ENCODE measurements around the gene NR4A2.

NR4A2 gene

GRCh38 chr2:156327835-156328695 is 4.5 kb downstream of the NR4A2 start:
- H3K27ac ChIP-seq (ENCODE audit: low read length) = no peak overlapping the region
- H3K27me3 ChIP-seq (ENCODE audit: low read depth, low read length) = peaks cover 21% of the 10 kb centered on the region
- H3K36me3 ChIP-seq (ENCODE audit: control insufficient read depth in 1 of 2, insufficient read depth in 2 of 2, low read length in 2 of 2) = peaks cover 29 to 46% of the 10 kb centered on the region in 2 donors
- H3K4me3 ChIP-seq (ENCODE audit: low read depth in 1 of 2, low read length in 2 of 2) = no peak overlapping the region
- no peaks in the 10 kb centered on the region for H3K9me3 ChIP-seq (ENCODE audit: control insufficient read depth in 1 of 2, low read length in 2 of 2)
- peaks cover 0 to 2% of the 10 kb centered on the region in 2 donors for H3K4me1 ChIP-seq (ENCODE audit: control insufficient read depth in 1 of 2, insufficient read depth in 2 of 2, low read length in 2 of 2)

DNA sequence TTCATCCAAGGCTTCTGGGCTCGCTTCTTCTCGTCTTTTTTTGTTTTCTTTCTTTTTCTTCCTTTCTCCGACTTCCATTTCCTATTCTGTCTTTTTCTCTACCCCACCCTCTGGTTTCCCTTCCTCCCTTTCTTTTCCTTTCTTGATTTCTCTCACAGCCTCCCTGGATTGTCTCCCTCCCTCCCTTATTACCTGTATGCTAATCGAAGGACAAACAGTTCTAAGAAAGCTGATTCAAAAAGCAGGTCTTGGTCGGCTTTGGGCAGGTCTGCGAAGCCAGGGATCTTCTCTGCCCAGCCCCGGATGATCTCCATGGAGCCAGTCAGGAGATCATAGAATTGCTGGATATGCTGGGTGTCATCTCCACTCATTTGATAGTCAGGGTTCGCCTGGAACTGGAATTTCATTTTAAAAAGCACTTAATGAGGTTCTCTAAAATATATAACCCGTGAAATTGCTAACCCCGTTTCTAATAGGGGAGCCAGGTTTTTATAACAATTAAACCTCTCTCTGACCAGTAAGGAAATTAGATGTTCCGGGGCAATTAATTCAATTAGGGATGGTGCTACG is 5.9 kb downstream of the NR4A2 start:
- no peak overlapping the region for H3K27ac ChIP-seq (ENCODE audit: low read length)
- peaks cover 33% of the 10 kb centered on the region for H3K27me3 ChIP-seq (ENCODE audit: low read depth, low read length)
- peaks cover 0 to 15% of the 10 kb centered on the region in 2 donors for H3K4me1 ChIP-seq (ENCODE audit: control insufficient read depth in 1 of 2, insufficient read depth in 2 of 2, low read length in 2 of 2)
- H3K9me3 ChIP-seq (ENCODE audit: control insufficient read depth in 1 of 2, low read length in 2 of 2) = no peaks in the 10 kb centered on the region
- no peak overlapping the region for H3K4me3 ChIP-seq (ENCODE audit: low read depth in 1 of 2, low read length in 2 of 2)
- peaks cover 29 to 46% of the 10 kb centered on the region in 2 donors for H3K36me3 ChIP-seq (ENCODE audit: control insufficient read depth in 1 of 2, insufficient read depth in 2 of 2, low read length in 2 of 2)

DNA sequence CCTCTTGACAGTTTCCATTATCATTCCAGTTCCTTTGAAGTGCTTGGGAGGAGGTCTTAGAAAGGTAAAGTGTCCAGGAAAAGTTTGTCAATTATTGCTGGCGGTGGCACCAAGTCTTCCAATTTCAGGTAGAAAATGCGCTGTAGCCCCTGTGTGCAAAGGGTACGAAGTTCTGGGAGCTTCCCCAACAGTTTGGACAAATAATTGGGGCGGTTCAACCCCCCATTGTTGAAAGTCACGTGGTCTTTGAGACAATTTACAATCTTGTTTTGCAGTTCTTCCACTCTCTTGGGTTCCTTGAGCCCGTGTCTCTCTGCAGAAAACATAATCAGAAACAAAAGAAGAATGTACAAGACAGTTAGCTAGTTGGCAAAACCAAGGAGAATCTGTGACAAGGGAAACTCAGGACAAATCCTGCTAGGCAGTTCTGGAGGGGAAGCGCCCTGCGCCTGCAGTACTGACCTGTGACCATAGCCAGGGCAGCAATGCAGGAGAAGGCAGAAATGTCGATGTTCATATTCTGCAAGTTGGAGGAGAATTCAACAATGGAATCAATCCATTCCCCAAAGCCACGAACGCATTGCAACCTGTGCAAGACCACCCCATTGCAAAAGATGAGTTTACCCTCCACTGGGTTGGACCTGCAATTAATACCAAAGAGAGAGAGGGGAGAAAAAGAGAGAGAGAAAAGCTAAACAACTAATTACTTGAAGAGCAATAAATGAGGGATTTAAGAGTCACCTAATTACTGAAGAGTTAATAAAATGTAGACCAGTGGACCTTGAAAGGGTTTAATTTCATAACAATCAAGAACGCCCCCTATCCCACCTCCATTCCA is 6.6 kb downstream of the NR4A2 start:
- Histone ChIP-seq H3K9me3 (ENCODE audit: control insufficient read depth in 1 of 2, low read length in 2 of 2) (no peaks in the 10 kb centered on the region), H3K4me1 (ENCODE audit: control insufficient read depth in 1 of 2, insufficient read depth in 2 of 2, low read length in 2 of 2) (peaks cover 0 to 18% of the 10 kb centered on the region in 2 donors), H3K27ac (ENCODE audit: low read length) (no peak overlapping the region), H3K4me3 (ENCODE audit: low read depth in 1 of 2, low read length in 2 of 2) (no peak overlapping the region), H3K36me3 (ENCODE audit: control insufficient read depth in 1 of 2, insufficient read depth in 2 of 2, low read length in 2 of 2) (peaks cover 29 to 46% of the 10 kb centered on the region in 2 donors), H3K27me3 (ENCODE audit: low read depth, low read length) (peaks cover 40% of the 10 kb centered on the region)

- Histone ChIP-seq H3K9me3 (ENCODE audit: control insufficient read depth in 1 of 2, low read length in 2 of 2) (no peaks in the 10 kb centered on the region), H3K27me3 (ENCODE audit: low read depth, low read length) (peaks cover 33% of the 10 kb centered on the region), H3K27ac (ENCODE audit: low read length) (no peak overlapping the region), H3K36me3 (ENCODE audit: control insufficient read depth in 1 of 2, insufficient read depth in 2 of 2, low read length in 2 of 2) (peaks cover 25 to 35% of the 10 kb centered on the region in 2 donors), H3K4me1 (ENCODE audit: control insufficient read depth in 1 of 2, insufficient read depth in 2 of 2, low read length in 2 of 2) (peaks cover 0 to 27% of the 10 kb centered on the region in 2 donors), H3K4me3 (ENCODE audit: low read depth in 1 of 2, low read length in 2 of 2) (no peak overlapping the region)
Measured at GRCh38 chr2:156323754-156324153, 8.8 kb downstream of the NR4A2 start.

- Histone ChIP-seq H3K27me3 (ENCODE audit: low read depth, low read length) (peaks cover 33% of the 10 kb centered on the region), H3K4me1 (ENCODE audit: control insufficient read depth in 1 of 2, insufficient read depth in 2 of 2, low read length in 2 of 2) (peaks cover 0 to 27% of the 10 kb centered on the region in 2 donors), H3K4me3 (ENCODE audit: low read depth in 1 of 2, low read length in 2 of 2) (peak overlapping the region; percentile 56 to 60), H3K36me3 (ENCODE audit: control insufficient read depth in 1 of 2, insufficient read depth in 2 of 2, low read length in 2 of 2) (peaks cover 22 to 25% of the 10 kb centered on the region in 2 donors), H3K9me3 (ENCODE audit: control insufficient read depth in 1 of 2, low read length in 2 of 2) (no peaks in the 10 kb centered on the region), H3K27ac (ENCODE audit: low read length) (no peak overlapping the region)
Measured at GRCh38 chr2:156322686-156323231, 9.8 kb downstream of the NR4A2 start.

DNA sequence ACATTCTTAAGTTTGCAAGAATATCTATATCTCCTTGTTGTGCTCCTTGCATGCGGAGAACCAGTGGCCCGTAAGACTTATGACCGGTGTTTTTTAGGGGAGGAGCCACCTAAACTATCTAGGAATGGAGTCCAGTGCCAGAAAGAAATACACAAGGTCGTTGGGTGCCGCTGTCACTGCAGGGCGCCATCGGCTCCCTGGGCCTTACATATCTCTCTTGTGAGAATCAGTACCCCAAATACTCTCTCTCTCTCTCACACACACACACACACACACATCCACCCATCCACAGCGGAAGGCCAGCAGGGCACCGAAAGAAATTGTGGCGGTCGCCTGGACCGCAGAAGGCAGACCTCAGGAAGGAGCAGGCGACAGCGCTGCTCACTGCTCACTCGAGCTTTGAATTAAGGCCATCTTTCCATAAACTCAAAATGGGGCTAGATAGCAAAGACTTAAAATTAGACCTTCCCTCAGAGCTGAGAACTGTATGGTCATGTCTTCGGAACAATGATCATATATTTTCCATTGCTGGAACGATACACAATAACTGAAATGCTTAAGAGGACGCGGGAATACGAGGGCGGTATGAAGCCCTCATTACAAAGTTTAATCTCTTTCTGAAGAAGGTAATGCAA is 10.4 kb downstream of the NR4A2 start:
- Histone ChIP-seq H3K9me3 (ENCODE audit: control insufficient read depth in 1 of 2, low read length in 2 of 2) (no peaks in the 10 kb centered on the region), H3K4me1 (ENCODE audit: control insufficient read depth in 1 of 2, insufficient read depth in 2 of 2, low read length in 2 of 2) (peaks cover 0 to 27% of the 10 kb centered on the region in 2 donors), H3K27me3 (ENCODE audit: low read depth, low read length) (peaks cover 33% of the 10 kb centered on the region), H3K36me3 (ENCODE audit: control insufficient read depth in 1 of 2, insufficient read depth in 2 of 2, low read length in 2 of 2) (peaks cover 19 to 22% of the 10 kb centered on the region in 2 donors), H3K27ac (ENCODE audit: low read length) (no peak overlapping the region), H3K4me3 (ENCODE audit: low read depth in 1 of 2, low read length in 2 of 2) (peak overlapping the region; percentile 56 to 60)

- Histone ChIP-seq H3K27ac (ENCODE audit: low read length) (no peak overlapping the region), H3K4me3 (ENCODE audit: low read depth in 1 of 2, low read length in 2 of 2) (peak overlapping the region; percentile 56 to 60), H3K9me3 (ENCODE audit: control insufficient read depth in 1 of 2, low read length in 2 of 2) (no peaks in the 10 kb centered on the region), H3K36me3 (ENCODE audit: control insufficient read depth in 1 of 2, insufficient read depth in 2 of 2, low read length in 2 of 2) (peaks cover 13 to 15% of the 10 kb centered on the region in 2 donors), H3K27me3 (ENCODE audit: low read depth, low read length) (peaks cover 33% of the 10 kb centered on the region), H3K4me1 (ENCODE audit: control insufficient read depth in 1 of 2, insufficient read depth in 2 of 2, low read length in 2 of 2) (peaks cover 0 to 27% of the 10 kb centered on the region in 2 donors)
Measured at GRCh38 chr2:156321243-156321904, 11.1 kb downstream of the NR4A2 start.

DNA sequence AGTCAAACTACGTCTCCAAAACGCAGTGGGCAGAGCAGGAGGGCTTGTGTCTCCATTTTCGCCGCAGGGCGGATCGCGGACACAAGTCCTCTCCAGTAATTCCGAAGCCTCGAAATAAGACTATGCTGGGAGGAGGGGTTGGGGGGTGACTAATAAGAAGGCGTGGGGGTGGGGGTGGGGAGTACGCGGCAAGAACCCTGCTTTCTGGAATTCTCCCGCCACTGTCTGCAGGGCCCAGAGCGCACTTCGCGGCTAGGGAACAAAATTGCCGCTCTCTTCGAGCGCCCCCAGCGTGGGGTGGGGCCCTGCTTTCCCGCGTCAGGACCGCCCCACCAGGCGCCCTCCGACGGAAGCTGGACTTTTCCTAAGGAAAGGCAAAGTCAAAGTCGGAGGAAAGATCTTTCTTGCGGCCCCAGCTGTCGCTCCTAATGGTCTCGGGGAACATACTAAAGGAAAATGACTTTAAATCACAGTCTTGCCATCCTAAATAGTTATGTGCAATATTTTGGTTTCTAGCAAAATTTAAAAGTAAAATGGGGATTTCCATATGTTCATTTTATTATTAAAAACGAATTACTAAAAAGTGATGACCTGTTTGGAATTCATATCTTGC is 11.9 kb downstream of the NR4A2 start:
- Histone ChIP-seq H3K36me3 (ENCODE audit: control insufficient read depth in 1 of 2, insufficient read depth in 2 of 2, low read length in 2 of 2) (peaks cover 6 to 9% of the 10 kb centered on the region in 2 donors), H3K4me3 (ENCODE audit: low read depth in 1 of 2, low read length in 2 of 2) (peak overlapping the region; percentile 56 to 60), H3K27me3 (ENCODE audit: low read depth, low read length) (peaks cover 29% of the 10 kb centered on the region), H3K27ac (ENCODE audit: low read length) (no peak overlapping the region), H3K4me1 (ENCODE audit: control insufficient read depth in 1 of 2, insufficient read depth in 2 of 2, low read length in 2 of 2) (peaks cover 0 to 27% of the 10 kb centered on the region in 2 donors), H3K9me3 (ENCODE audit: control insufficient read depth in 1 of 2, low read length in 2 of 2) (no peaks in the 10 kb centered on the region)

GRCh38 chr2:156319811-156320485 is 12.6 kb downstream of the NR4A2 start:
- Histone ChIP-seq H3K36me3 (ENCODE audit: control insufficient read depth in 1 of 2, insufficient read depth in 2 of 2, low read length in 2 of 2) (peaks cover 0 to 2% of the 10 kb centered on the region in 2 donors), H3K27ac (ENCODE audit: low read length) (no peak overlapping the region), H3K27me3 (ENCODE audit: low read depth, low read length) (peaks cover 29% of the 10 kb centered on the region), H3K4me3 (ENCODE audit: low read depth in 1 of 2, low read length in 2 of 2) (peak overlapping the region; percentile 56 to 60), H3K4me1 (ENCODE audit: control insufficient read depth in 1 of 2, insufficient read depth in 2 of 2, low read length in 2 of 2) (peaks cover 0 to 27% of the 10 kb centered on the region in 2 donors), H3K9me3 (ENCODE audit: control insufficient read depth in 1 of 2, low read length in 2 of 2) (no peaks in the 10 kb centered on the region)
